ENCODE measurements around the gene BMP10. TPM values are rescaled to one million over a fixed set of nuclear protein-coding genes. Genes with fewer than 3 reads are reported as not detected.

Gene BMP10
- polyA plus RNA-seq, 1 of the 3 experiments (the other 2 are of a cell fraction): not detected

DNA sequence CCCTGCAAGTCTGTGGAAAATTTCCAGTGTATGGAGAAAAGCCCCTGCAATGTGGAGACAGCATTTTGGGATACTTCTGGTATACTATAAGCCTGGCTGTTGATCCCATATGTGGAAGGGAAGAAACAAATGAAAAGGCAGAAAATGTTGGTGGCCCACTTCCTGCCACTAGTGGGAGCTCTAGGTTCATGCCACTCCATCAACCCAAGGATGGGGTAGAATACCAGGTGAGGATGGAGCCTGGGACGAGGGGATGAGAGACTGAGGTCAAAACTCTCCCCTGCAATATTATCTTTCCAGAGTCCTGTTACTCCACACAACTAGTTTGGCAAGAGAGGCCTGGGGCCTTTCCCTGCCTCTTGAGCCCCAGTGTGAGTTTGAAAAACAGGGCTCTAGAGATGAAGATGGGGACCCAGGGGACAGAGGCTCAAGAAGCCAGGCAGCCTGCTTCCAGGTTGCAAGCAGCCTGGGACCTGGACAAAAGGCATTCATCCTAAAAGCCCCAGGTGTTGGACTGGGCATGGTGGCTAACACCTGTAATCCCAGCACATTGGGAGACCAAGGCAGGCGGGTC, 31.9 kb downstream of the BMP10 start:
- Histone ChIP-seq H2AFZ (ENCODE audit: low read depth) (no peak overlapping the region), H3K36me3 (replicated peaks in 1 of 2; ENCODE audit: control insufficient read depth in 1 of 2, insufficient read depth in 2 of 2, low read length in 1 of 2) (no peaks in the 10 kb centered on the region), H3K4me1 (ENCODE audit: control insufficient read depth in 1 of 2, insufficient read depth in 2 of 2, low read depth in 1 of 2, low read length in 1 of 2) (no peaks in the 10 kb centered on the region), H3K9ac (no peak overlapping the region), H3K4me2 (no peak overlapping the region), H3K9me3 (no peaks in the 10 kb centered on the region), H4K20me1 (ENCODE audit: insufficient read depth) (no peaks in the 10 kb centered on the region), H3K27me3 (ENCODE audit: insufficient read depth) (no peaks in the 10 kb centered on the region; the same call in 1 of the 2 replicates), H3K9me2 (no peaks in the 10 kb centered on the region), H3F3A (replicated peaks; ENCODE audit: insufficient read depth) (no peaks in the 10 kb centered on the region), H3K27ac (ENCODE audit: low read depth in 2 of 2, low read length in 1 of 2) (no peak overlapping the region), H3K4me3 (ENCODE audit: low read depth in 2 of 2, low read length in 1 of 2) (no peak overlapping the region), H3K79me2 (ENCODE audit: insufficient read depth) (no peaks in the 10 kb centered on the region)
- WGBS (ENCODE audit: low lambda C conversion rate): 37% methylated on average over 2 of the region's 2 CpGs
- TF ChIP-seq CTCF (IDR thresholded peaks at IDR 0.05) (peak; percentile 53), RAD21 (IDR thresholded peaks at IDR 0.05; ENCODE audit: low read length) (peak; percentile 33; the same call in 1 of the 2 replicates)
- TF ChIP-seq, protein P1, sequence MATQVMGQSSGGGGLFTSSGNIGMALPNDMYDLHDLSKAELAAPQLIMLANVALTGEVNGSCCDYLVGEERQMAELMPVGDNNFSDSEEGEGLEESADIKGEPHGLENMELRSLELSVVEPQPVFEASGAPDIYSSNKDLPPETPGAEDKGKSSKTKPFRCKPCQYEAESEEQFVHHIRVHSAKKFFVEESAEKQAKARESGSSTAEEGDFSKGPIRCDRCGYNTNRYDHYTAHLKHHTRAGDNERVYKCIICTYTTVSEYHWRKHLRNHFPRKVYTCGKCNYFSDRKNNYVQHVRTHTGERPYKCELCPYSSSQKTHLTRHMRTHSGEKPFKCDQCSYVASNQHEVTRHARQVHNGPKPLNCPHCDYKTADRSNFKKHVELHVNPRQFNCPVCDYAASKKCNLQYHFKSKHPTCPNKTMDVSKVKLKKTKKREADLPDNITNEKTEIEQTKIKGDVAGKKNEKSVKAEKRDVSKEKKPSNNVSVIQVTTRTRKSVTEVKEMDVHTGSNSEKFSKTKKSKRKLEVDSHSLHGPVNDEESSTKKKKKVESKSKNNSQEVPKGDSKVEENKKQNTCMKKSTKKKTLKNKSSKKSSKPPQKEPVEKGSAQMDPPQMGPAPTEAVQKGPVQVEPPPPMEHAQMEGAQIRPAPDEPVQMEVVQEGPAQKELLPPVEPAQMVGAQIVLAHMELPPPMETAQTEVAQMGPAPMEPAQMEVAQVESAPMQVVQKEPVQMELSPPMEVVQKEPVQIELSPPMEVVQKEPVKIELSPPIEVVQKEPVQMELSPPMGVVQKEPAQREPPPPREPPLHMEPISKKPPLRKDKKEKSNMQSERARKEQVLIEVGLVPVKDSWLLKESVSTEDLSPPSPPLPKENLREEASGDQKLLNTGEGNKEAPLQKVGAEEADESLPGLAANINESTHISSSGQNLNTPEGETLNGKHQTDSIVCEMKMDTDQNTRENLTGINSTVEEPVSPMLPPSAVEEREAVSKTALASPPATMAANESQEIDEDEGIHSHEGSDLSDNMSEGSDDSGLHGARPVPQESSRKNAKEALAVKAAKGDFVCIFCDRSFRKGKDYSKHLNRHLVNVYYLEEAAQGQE (IDR thresholded peaks at IDR 0.05; ENCODE audit: low read depth, low read length): no peak
- DNase-seq: peak; percentile 24
- CTCF ChIA-PET: interaction anchor here (0.8 to 1.2 kb wide), 2 partner anchors 9 to 56 kb away, joined by 3 to 7 read pairs; no protein-coding TSS in a partner anchor
- POLR2A ChIA-PET: no interaction called here

- Histone ChIP-seq H3K9ac (no peak overlapping the region), H3K4me3 (ENCODE audit: low read depth in 2 of 2, low read length in 1 of 2) (no peak overlapping the region), H3K4me2 (no peak overlapping the region), H3K36me3 (replicated peaks in 1 of 2; ENCODE audit: control insufficient read depth in 1 of 2, insufficient read depth in 2 of 2, low read length in 1 of 2) (no peaks in the 10 kb centered on the region), H3K9me3 (no peaks in the 10 kb centered on the region), H3F3A (replicated peaks; ENCODE audit: insufficient read depth) (no peaks in the 10 kb centered on the region), H4K20me1 (ENCODE audit: insufficient read depth) (no peaks in the 10 kb centered on the region), H3K9me2 (no peaks in the 10 kb centered on the region), H2AFZ (ENCODE audit: low read depth) (no peak overlapping the region), H3K27ac (ENCODE audit: low read depth in 2 of 2, low read length in 1 of 2) (no peak overlapping the region), H3K79me2 (ENCODE audit: insufficient read depth) (no peaks in the 10 kb centered on the region), H3K27me3 (ENCODE audit: insufficient read depth) (no peaks in the 10 kb centered on the region; the same call in 1 of the 2 replicates), H3K4me1 (ENCODE audit: control insufficient read depth in 1 of 2, insufficient read depth in 2 of 2, low read depth in 1 of 2, low read length in 1 of 2) (no peaks in the 10 kb centered on the region)
- WGBS (ENCODE audit: low lambda C conversion rate): 68% methylated on average over 10 of the region's 10 CpGs
- CTCF ChIA-PET: interaction anchor here (0.8 to 1.2 kb wide), 2 partner anchors 9 to 57 kb away, joined by 3 to 7 read pairs; no protein-coding TSS in a partner anchor
- DNase-seq: no peak
- no peak for TF ChIP-seq GABPA (IDR thresholded peaks at IDR 0.05; ENCODE audit: low read depth)
- TF ChIP-seq, protein P2, sequence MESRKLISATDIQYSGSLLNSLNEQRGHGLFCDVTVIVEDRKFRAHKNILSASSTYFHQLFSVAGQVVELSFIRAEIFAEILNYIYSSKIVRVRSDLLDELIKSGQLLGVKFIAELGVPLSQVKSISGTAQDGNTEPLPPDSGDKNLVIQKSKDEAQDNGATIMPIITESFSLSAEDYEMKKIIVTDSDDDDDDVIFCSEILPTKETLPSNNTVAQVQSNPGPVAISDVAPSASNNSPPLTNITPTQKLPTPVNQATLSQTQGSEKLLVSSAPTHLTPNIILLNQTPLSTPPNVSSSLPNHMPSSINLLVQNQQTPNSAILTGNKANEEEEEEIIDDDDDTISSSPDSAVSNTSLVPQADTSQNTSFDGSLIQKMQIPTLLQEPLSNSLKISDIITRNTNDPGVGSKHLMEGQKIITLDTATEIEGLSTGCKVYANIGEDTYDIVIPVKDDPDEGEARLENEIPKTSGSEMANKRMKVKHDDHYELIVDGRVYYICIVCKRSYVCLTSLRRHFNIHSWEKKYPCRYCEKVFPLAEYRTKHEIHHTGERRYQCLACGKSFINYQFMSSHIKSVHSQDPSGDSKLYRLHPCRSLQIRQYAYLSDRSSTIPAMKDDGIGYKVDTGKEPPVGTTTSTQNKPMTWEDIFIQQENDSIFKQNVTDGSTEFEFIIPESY (IDR thresholded peaks at IDR 0.05; ENCODE audit: borderline replicate concordance, low read depth): no peak
- no peak for TF ChIP-seq JUND (IDR thresholded peaks at IDR 0.05)
- TF ChIP-seq RCOR1 (IDR thresholded peaks at IDR 0.05; ENCODE audit: low read length): no peak
- no peak for TF ChIP-seq ELF1 (IDR thresholded peaks at IDR 0.05)
- TF ChIP-seq RFX5 (IDR thresholded peaks at IDR 0.05; ENCODE audit: low read length): no peak
- TF ChIP-seq CHD2 (IDR thresholded peaks at IDR 0.05; ENCODE audit: low read length, partially characterized antibody): no peak
- POLR2A ChIA-PET: no interaction called here
Measured at GRCh38 chr2:68838641-68839040, 32.6 kb downstream of the BMP10 start.

Measured in SK-N-SH (cell line).